Renal pelvis (tissue), 4 donors: ENCODE measurements around the gene MYOM3. TPM values are rescaled to one million over a fixed set of nuclear protein-coding genes. Genes with fewer than 3 reads are reported as not detected.

Experiments
- DNase-seq: peaks from one replicate; pipeline ENCODE4 v3.0.0-alpha.2; 2013
- polyA plus RNA-seq, 3 donors: library from polyadenylated mRNA; unstranded; fragments of 120-200 nt; gene quantifications; one replicate each; pipeline ENCODE4 v1.2.1, GENCODE V29; 2013; ENCODE audit not compliant: insufficient read length in 3 of 3

The MYOM3 gene
- polyA plus RNA-seq, 3 donors: 17.6 to 37.9 (median 18.0) TPM

DNA sequence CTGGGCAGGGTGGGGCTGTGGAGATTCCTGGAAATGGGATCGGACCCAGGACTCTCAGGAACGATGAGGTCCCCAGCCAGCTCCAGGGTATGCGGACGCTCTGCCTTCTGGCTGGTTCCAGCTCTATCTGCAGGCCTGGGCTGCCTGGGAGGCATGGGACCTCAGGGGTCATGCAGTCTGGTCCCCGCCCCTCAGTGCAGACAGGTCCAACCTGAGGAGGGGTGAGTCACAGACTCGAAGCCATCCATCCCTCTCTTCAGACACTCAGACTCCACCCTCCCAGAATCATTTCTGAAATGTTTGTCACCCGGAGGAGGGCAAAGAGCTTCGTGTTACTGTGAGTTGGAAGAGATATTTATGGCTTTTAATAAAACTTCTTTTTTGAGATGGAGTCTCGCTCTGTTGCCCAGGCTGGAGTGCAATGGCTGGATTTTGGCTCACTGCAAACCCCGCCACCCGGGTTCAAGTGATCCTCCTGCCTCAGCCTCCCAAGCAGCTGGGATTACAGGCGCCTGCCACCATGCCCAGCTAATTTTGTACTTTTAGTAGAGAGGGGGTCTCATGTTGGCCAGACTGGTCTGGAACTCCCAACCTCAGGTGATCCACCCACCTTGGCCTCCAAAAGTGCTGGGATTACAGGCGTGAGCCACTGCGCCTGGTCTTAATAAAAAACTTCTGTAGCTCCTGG lies 5.9 kb upstream of the MYOM3 start:
- no peak for DNase-seq

- no peak for DNase-seq
Observed at GRCh38 chr1:24117132-24117531, 5.2 kb upstream of the MYOM3 start.

- no peak for DNase-seq
Observed at GRCh38 chr1:24114753-24115152, 2.8 kb upstream of the MYOM3 start.

DNA sequence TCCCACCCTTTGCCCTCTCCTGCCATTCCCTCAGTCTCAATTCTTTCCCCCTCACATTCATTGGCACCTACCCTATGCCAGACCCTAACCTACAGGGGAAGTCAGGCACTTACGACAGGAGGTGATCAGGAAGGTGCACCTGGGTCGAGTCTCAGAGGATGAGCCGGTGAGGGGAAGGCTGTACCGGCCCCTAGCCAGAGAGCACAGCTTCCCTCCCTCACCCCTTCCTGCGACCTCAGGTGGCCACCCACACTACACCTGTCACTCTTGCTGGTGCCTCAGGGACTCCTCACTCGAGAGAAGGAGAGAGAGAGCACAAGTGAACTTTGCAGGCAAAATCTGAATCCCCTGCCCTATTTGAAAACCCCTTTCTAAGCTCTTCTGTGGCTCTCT lies 1.7 kb upstream of the MYOM3 start:
- no peak for DNase-seq

- no peak for DNase-seq
Observed at GRCh38 chr1:24111262-24111995, 506 bp downstream of the MYOM3 start.

DNA sequence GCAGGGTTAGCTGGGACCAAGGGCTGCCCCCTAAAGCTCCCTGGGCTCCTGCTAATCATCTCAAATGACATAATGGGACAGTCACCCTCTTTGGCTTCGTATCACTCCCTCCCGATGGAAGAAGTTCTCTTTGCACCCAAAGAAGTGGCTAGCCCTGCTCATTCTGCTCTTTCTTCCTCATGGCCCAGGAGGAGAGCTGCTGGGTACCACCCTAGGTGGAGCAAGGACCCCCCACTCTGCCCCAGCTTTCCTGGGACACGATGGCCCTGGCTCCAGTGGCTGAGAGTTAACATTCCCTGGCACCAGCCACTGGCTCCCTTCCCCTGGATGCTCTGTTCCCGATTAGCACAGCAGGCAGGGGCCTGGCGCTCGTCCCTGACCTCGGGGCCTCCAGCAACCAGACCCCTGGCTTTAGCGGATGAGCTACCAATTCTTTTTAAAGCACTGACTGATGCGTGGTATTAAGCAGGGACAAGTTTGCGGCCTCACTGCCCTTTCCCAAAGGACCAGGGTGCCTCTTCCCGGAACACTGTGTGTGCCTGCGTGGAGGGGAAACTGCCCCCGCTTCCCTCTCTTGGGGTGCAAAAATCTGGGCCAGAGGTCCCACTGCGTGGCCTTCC lies 1.2 kb downstream of the MYOM3 start:
- DNase-seq: no peak

- no peak for DNase-seq
Observed at GRCh38 chr1:24109686-24110475, 2.1 kb downstream of the MYOM3 start.

DNA sequence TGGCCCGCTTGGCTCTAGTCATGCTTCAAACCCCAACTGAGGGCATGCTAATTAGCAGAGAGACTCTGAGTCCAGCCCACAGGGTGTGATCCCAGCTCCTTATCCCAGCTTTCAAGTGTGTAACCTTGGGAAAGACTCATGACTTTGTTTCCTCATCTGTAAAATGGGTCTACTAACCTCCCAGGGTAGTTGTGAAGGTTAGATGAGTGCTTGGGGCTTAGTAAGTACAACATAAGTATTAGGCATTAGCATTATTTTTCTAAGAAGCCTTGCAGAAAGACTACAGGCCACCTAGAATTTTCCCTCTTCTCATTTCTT lies 2.8 kb downstream of the MYOM3 start:
- no peak for DNase-seq

GRCh38 chr1:24108334-24109165 lies 3.4 kb downstream of the MYOM3 start:
- DNase-seq: no peak

- no peak for DNase-seq
Observed at GRCh38 chr1:24107462-24108138, 4.3 kb downstream of the MYOM3 start.

- no peak for DNase-seq
Observed at GRCh38 chr1:24105368-24106160, 6.4 kb downstream of the MYOM3 start.

DNA sequence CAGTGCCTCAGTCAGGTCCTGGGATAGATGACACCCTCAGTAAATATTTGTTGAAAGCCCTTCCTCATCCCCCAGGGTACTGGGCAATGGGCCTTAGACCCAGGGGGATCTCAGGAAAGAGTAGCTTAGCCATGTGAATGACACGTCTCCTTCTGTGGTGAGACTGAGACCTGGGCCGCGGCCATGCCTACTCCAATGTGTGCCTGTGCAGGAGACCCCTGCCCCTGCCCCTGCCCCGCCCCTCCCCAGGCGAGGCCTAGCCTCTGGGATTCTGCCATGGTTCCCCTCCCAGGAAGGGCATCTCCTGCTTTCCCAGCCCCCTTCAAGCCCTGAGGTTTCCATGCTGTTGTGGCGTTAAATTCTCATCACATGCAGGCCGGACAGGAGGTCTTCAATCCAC lies 7.1 kb downstream of the MYOM3 start:
- DNase-seq: no peak

- no peak for DNase-seq
Observed at GRCh38 chr1:24103879-24104278, 8.1 kb downstream of the MYOM3 start.

- no peak for DNase-seq
Observed at GRCh38 chr1:24103408-24103807, 8.5 kb downstream of the MYOM3 start.

- no peak for DNase-seq
Observed at GRCh38 chr1:24102961-24103360, 9.0 kb downstream of the MYOM3 start.

- no peak for DNase-seq
Observed at GRCh38 chr1:24101796-24102586, 9.9 kb downstream of the MYOM3 start.

DNA sequence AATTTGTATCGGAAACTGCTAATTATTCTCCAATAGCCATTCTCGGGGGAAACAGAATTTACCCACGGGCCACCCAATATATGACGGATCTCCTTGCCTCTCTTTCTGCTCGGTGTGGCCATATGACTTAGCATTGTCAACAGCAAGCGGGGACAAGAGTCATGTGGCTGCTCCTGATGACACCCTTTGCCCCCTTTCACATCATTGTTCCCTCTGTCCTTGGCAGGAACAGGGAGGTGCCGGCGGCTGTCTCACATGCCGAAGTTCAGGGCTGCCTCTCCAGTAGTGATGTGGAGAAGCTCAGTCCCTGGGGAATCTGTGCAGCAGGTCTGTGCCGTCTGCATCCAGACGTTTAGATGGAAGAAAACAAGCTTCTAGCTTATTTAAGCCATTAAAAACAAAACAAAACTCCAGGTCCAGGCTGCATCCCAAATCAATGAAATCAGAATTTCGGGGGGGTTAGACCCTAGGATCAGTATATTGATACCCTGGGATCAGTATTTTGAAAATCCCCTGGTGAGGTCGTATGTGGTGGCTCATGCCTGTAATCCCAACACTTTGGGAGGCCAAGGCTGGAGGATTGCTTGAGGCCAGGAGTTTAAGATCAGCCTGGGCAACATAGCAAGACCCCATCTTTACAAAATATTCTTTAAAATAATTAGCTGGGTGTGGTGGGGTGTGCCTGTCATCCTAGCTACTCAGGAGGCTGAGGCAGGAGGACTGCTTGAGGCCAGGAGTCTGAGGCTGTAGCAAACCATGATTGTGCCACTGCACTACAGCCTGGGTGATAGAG lies 10.8 kb downstream of the MYOM3 start:
- DNase-seq: no peak

DNA sequence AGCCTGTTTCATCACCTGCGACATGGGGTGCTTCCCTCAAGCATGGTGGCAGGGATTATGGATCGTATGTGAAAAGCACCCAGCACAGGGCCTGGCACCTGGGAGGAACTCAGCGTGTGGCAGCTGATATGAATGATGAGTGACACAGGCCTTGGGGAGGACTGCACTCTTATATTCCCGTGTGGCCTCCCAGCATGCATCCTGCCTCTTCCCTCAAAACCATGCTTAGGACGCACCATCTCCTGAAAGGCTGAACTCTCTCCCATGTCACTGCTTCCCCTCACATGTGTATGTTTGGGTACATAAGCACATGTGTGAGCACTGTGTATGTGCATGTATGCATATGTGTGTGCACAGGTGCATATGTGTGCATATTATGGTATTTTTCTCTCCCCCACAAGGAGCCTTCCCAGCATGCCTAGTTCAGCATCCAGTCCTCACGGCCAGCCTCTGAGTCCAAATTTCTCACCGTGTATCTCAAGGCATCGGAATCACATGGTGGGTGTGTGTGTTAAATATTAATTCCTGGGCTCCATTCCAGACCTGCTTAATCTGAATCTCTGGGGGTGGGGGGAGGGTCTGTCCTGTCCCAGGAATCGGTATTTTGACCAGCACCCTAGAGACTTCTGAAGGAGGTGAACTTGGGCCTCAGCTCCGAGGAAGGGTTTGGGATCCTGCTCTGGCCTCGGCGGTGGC lies 12.8 kb downstream of the MYOM3 start:
- DNase-seq: no peak
